K562 (cell line): ENCODE measurements around the gene ACOT7. TPM values are rescaled to one million over a fixed set of nuclear protein-coding genes. Genes with fewer than 3 reads are reported as not detected.

Source experiments
- ATAC-seq: fragments of 200-7000 bp; cut with Tn5 transposase; 3 replicates; pipeline ENCODE4 v1.9.1; 2020; ENCODE audit warnings: moderate library complexity
- BruUV-seq: library from RNA; stranded (reverse); fragments of 400-500 nt; replicated peaks from 2 replicates; lab custom pipeline; 2021; lab: Mats Ljungman, UMichigan
- CTCF ChIA-PET: fragments of 300-600 bp; formaldehyde crosslinking; extraction: SDS; loops from one replicate; lab custom pipeline; 2021; ENCODE audit warnings: low intra/inter-chr PET ratio; lab: Yijun Ruan, JAX
- POLR2A ChIA-PET: fragments of 300-600, 350-650 bp; sonication (Branson Sonifier 250); formaldehyde crosslinking; extraction: SDS; loops from one replicate; lab custom pipeline; 2021; ENCODE audit warnings: antibody characterized with exemption, inconsistent platforms; lab: Yijun Ruan, JAX
- DNase-seq, 4 experiments: peaks; one replicate each; pipeline versions ENCODE4 v3.0.0 to v3.0.0-alpha.2; 2011 to 2018; ENCODE audit warnings: low spot score in 3 of 4, mixed read lengths in 3 of 4; ENCODE audit errors: extremely low read depth in 1 of 4
- FAIRE-seq: peaks from 2 replicates; lab custom pipeline; 2011; peaks lifted over from hg19 to GRCh38; lab: Jason Lieb, UNC
- H2AFZ ChIP-seq: 2 replicates; pipeline ENCODE4 v1.6.0; 2011; ENCODE audit warnings: low read depth, low read length, control low read depth, inconsistent platforms
- H3K27ac ChIP-seq: fragments of 200-600 bp; 3 replicates; pipeline ENCODE4 v1.8.0; 2011; ENCODE audit warnings: low read depth, mild to moderate bottlenecking, control low read depth, inconsistent platforms, low read length, moderate library complexity, mixed read lengths; ENCODE audit errors: extremely low read depth
- H3K27me3 ChIP-seq, 2 experiments: fragments of 300-600 bp in 1 of 2; 2 replicates in 1 of 2; 3 replicates in 1 of 2; pipeline versions ENCODE4 v1.6.0 to v1.8.0; 2011; ENCODE audit warnings: inconsistent platforms in 2 of 2, low read length in 2 of 2, mild to moderate bottlenecking in 1 of 2, mixed read lengths in 1 of 2, moderate library complexity in 1 of 2; ENCODE audit not compliant: control insufficient read depth in 2 of 2, insufficient read depth in 2 of 2
- H3K36me3 ChIP-seq: fragments of 300-600 bp; 3 replicates; pipeline ENCODE4 v1.8.0; 2011; ENCODE audit warnings: mild to moderate bottlenecking, low read length, inconsistent platforms; ENCODE audit not compliant: control insufficient read depth, insufficient read depth
- H3K4me1 ChIP-seq, 2 experiments: fragments of 200-600 bp in 1 of 2; replicated peaks in 1 of 2; 2 replicates in 1 of 2; 3 replicates in 1 of 2; pipeline versions ENCODE4 v1.5.1 to v1.8.0; 2011; ENCODE audit warnings: inconsistent platforms in 2 of 2, low read length in 2 of 2, mild to moderate bottlenecking in 1 of 2, mixed read lengths in 1 of 2, moderate library complexity in 1 of 2; ENCODE audit not compliant: control insufficient read depth in 2 of 2, insufficient read depth in 2 of 2
- H3K4me2 ChIP-seq: 2 replicates; pipeline ENCODE4 v1.6.1; 2011; ENCODE audit warnings: low read length, control low read depth, inconsistent platforms, mixed read lengths; ENCODE audit not compliant: insufficient read depth
- H3K4me3 ChIP-seq: fragments of 200-600 bp; sonication (generic), shearing (Covaris generic); 2 replicates; pipeline ENCODE4 v1.5.1; 2016; ENCODE audit warnings: control low read depth, inconsistent platforms
- H3K79me2 ChIP-seq: fragments of 200-600 bp; 3 replicates; pipeline ENCODE4 v1.8.0; 2011; ENCODE audit warnings: low read length, inconsistent platforms; ENCODE audit not compliant: control insufficient read depth, insufficient read depth
- H3K9ac ChIP-seq, 2 experiments: 2 replicates each; pipeline versions ENCODE4 v1.6.0 to v1.6.1; 2011; ENCODE audit warnings: low read depth in 2 of 2, low read length in 2 of 2, control low read depth in 1 of 2, inconsistent platforms in 1 of 2, mild to moderate bottlenecking in 1 of 2, mixed read lengths in 1 of 2; ENCODE audit not compliant: insufficient read depth in 1 of 2
- H3K9me1 ChIP-seq: one replicate; pipeline ENCODE4 v1.6.0; 2011; ENCODE audit warnings: inconsistent platforms, mild to moderate bottlenecking, low read length, moderate library complexity; ENCODE audit not compliant: control insufficient read depth, insufficient read depth
- H3K9me3 ChIP-seq: replicated peaks from 2 replicates; pipeline ENCODE4 v1.5.1; 2011; ENCODE audit warnings: low read depth, low read length, inconsistent platforms; ENCODE audit not compliant: control insufficient read depth, insufficient read depth
- H4K20me1 ChIP-seq: replicated peaks from 2 replicates; pipeline ENCODE4 v1.6.1; 2011; ENCODE audit warnings: low read length, inconsistent platforms, mixed read lengths; ENCODE audit not compliant: control insufficient read depth, insufficient read depth
- KAT7 ChIP-seq: sonication (generic); formaldehyde crosslinking; IDR thresholded peaks from 2 replicates; pipeline ENCODE4 v1.8.0; 2022; ENCODE audit warnings: missing genetic modification reagents, mild to moderate bottlenecking, borderline replicate concordance
- KLF1 ChIP-seq: fragments of 450-650 bp; IDR thresholded peaks from 2 replicates; pipeline ENCODE4 v1.6.1; 2016; ENCODE audit warnings: missing genetic modification characterization, missing compliant biosample characterization
- RBM15 ChIP-seq: fragments of 200-400 bp; formaldehyde crosslinking; IDR thresholded peaks from 2 replicates; pipeline ENCODE4 v1.6.1; 2018; ENCODE audit warnings: mild to moderate bottlenecking, low read length, moderate library complexity; ENCODE audit not compliant: insufficient read depth
- SMAD3 ChIP-seq: fragments of 450-650 bp; formaldehyde crosslinking; conservative IDR thresholded peaks from 2 replicates; pipeline ENCODE4 v1.4.0; 2020; ENCODE audit warnings: mild to moderate bottlenecking
- SMARCE1 ChIP-seq: fragments of 450-650 bp; IDR thresholded peaks from 2 replicates; pipeline ENCODE4 v1.7.1; 2016; ENCODE audit warnings: mild to moderate bottlenecking
- ZZZ3 ChIP-seq: fragments of 450-650 bp; IDR thresholded peaks from 2 replicates; pipeline ENCODE4 v1.6.1; 2016; ENCODE audit warnings: antibody characterized with exemption, mild to moderate bottlenecking, moderate library complexity
- WGBS: fragments of 100-300 bp; shearing (Covaris generic); methylation state at CpG from one replicate; pipeline ENCODE4 v1.1.6; 2016; ENCODE audit warnings: low coverage, mixed read lengths; ENCODE audit not compliant: insufficient coverage; ENCODE audit errors: missing lambda C conversion rate; 5-methylcytosine and 5-hydroxymethylcytosine counted together
- in situ Hi-C: fragments of 300-500 bp; cut with MboI; formaldehyde crosslinking; loops from 4 replicates; pipeline ENCODE4 v1.15.0; 2018; ENCODE audit warnings: inconsistent platforms, mixed read lengths
- intact Hi-C: fragments of 100-400 bp; cut with micrococcal nuclease; formaldehyde crosslinking; loops from 2 replicates; pipeline ENCODE4 v1.14.2; 2022
- polyA plus RNA-seq, 8 experiments: library from polyadenylated mRNA; depleted of rRNA in 4 of 8; stranded (reverse) in 5 of 8; unstranded in 3 of 8; fragments of >200 nt; fragmentation: Nextera tagmentation in 2 of 8; fragmentation: Illumina TruSeq in 1 of 8; extraction: Ambion mirVana in 2 of 8; extraction: Trizol in 1 of 8; gene quantifications; 2 replicates each; pipeline versions ENCODE4 v1.2.1 to v1.2.3, GENCODE V29; 2011 to 2014; ENCODE audit warnings: inconsistent platforms in 1 of 8, missing spikeins in 1 of 8
- total RNA-seq, 7 experiments: library from RNA; depleted of rRNA in 6 of 7; stranded (reverse); fragments of >200 nt in 6 of 7; fragmentation: Illumina TruSeq in 2 of 7; extraction: Trizol in 2 of 7; gene quantifications; 2 replicates each; pipeline versions ENCODE4 v1.2.1 to v1.2.3, GENCODE V29; 2011 to 2021; ENCODE audit warnings: low replicate concordance in 1 of 7
- TF ChIP-seq, protein P1 (sequence below): fragments of 450-650 bp; IDR thresholded peaks from 2 replicates; pipeline ENCODE4 v1.6.1; 2016
- TF ChIP-seq, protein P2 (sequence below): fragments of 450-650 bp; IDR thresholded peaks from 2 replicates; pipeline ENCODE4 v1.6.1; 2017; ENCODE audit warnings: antibody characterized with exemption, mild to moderate bottlenecking
- TF ChIP-seq, protein P3 (sequence below): sonication (generic); formaldehyde crosslinking; IDR thresholded peaks from 2 replicates; pipeline ENCODE4 v1.4.0; 2020; ENCODE audit warnings: mild to moderate bottlenecking, missing genetic modification reagents

The ACOT7 gene
- total and polyA plus RNA-seq, 9 of the 15 experiments (the other 6 are each of a cell fraction or from before 2014, with no cell fraction given), result 7.0 to 92.6 (median 37.2) TPM

- in situ Hi-C loops, result no loop called here
- no TSS peak for BruUV-seq
- Histone ChIP-seq H3K4me1 (peaks cover 22 to 57% of the 10 kb centered on the region in 2 experiments), H3K27ac (no peak overlapping the region), H3K9ac (no peak overlapping the region), H3K4me2 (no peak overlapping the region), H3K27me3 (peaks cover 45 to 85% of the 10 kb centered on the region in 2 experiments; a peak in 4 of 5 replicates), H3K9me3 (no peaks in the 10 kb centered on the region)
- POLR2A ChIA-PET, result interaction anchor here (3.5 kb wide), 1 partner anchor 28 kb away, joined by 16 read pairs; the partner anchor contains the start of gene ACOT7
- ATAC-seq, result no peak
- CTCF ChIA-PET, result no interaction called here
- TF ChIP-seq ZZZ3 (no peak), KAT7 (CRISPR knock-in tag) (no peak), SMAD3 (CRISPR knock-in tag) (no peak), RBM15 (no peak), SMARCE1 (no peak), KLF1 (tag) (no peak)
- TF ChIP-seq, protein P1, sequence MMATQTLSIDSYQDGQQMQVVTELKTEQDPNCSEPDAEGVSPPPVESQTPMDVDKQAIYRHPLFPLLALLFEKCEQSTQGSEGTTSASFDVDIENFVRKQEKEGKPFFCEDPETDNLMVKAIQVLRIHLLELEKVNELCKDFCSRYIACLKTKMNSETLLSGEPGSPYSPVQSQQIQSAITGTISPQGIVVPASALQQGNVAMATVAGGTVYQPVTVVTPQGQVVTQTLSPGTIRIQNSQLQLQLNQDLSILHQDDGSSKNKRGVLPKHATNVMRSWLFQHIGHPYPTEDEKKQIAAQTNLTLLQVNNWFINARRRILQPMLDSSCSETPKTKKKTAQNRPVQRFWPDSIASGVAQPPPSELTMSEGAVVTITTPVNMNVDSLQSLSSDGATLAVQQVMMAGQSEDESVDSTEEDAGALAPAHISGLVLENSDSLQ, result no peak
- TF ChIP-seq, protein P2, sequence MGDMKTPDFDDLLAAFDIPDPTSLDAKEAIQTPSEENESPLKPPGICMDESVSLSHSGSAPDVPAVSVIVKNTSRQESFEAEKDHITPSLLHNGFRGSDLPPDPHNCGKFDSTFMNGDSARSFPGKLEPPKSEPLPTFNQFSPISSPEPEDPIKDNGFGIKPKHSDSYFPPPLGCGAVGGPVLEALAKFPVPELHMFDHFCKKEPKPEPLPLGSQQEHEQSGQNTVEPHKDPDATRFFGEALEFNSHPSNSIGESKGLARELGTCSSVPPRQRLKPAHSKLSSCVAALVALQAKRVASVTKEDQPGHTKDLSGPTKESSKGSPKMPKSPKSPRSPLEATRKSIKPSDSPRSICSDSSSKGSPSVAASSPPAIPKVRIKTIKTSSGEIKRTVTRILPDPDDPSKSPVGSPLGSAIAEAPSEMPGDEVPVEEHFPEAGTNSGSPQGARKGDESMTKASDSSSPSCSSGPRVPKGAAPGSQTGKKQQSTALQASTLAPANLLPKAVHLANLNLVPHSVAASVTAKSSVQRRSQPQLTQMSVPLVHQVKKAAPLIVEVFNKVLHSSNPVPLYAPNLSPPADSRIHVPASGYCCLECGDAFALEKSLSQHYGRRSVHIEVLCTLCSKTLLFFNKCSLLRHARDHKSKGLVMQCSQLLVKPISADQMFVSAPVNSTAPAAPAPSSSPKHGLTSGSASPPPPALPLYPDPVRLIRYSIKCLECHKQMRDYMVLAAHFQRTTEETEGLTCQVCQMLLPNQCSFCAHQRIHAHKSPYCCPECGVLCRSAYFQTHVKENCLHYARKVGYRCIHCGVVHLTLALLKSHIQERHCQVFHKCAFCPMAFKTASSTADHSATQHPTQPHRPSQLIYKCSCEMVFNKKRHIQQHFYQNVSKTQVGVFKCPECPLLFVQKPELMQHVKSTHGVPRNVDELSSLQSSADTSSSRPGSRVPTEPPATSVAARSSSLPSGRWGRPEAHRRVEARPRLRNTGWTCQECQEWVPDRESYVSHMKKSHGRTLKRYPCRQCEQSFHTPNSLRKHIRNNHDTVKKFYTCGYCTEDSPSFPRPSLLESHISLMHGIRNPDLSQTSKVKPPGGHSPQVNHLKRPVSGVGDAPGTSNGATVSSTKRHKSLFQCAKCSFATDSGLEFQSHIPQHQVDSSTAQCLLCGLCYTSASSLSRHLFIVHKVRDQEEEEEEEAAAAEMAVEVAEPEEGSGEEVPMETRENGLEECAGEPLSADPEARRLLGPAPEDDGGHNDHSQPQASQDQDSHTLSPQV, result no peak
- TF ChIP-seq, protein P3, sequence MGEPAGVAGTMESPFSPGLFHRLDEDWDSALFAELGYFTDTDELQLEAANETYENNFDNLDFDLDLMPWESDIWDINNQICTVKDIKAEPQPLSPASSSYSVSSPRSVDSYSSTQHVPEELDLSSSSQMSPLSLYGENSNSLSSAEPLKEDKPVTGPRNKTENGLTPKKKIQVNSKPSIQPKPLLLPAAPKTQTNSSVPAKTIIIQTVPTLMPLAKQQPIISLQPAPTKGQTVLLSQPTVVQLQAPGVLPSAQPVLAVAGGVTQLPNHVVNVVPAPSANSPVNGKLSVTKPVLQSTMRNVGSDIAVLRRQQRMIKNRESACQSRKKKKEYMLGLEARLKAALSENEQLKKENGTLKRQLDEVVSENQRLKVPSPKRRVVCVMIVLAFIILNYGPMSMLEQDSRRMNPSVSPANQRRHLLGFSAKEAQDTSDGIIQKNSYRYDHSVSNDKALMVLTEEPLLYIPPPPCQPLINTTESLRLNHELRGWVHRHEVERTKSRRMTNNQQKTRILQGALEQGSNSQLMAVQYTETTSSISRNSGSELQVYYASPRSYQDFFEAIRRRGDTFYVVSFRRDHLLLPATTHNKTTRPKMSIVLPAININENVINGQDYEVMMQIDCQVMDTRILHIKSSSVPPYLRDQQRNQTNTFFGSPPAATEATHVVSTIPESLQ (CRISPR knock-in tag), result no peak
- TF ChIP-seq, all 486 proteins: peak for 0
- intact Hi-C loops, result no loop called here
- H3K36me3 ChIP-seq, result no peaks in the 10 kb centered on the region
- H3K4me3 ChIP-seq, result no peak overlapping the region
- 4% methylated on average over 4 of the region's 4 CpGs for WGBS
- no peak for FAIRE-seq
- no peak overlapping the region for H2AFZ ChIP-seq
- H4K20me1 ChIP-seq, result peaks cover 34% of the 10 kb centered on the region; the same call in 1 of the 2 replicates
- H3K79me2 ChIP-seq, result no peaks in the 10 kb centered on the region
- no peaks in the 10 kb centered on the region for H3K9me1 ChIP-seq
- no peak for DNase-seq
These were observed 27.7 kb upstream of the ACOT7 start for GRCh38 chr1:6421266-6421665.
